NCI-H526 treated with DMSO at 0.1 percent for 48 hours (cell line): ENCODE data around the gene NPAS3.

ENCODE experiments used
- DNase-seq: peaks from one replicate; lab custom pipeline; 2025; lab: John Stamatoyannopoulos, UW

The NPAS3 gene

DNA sequence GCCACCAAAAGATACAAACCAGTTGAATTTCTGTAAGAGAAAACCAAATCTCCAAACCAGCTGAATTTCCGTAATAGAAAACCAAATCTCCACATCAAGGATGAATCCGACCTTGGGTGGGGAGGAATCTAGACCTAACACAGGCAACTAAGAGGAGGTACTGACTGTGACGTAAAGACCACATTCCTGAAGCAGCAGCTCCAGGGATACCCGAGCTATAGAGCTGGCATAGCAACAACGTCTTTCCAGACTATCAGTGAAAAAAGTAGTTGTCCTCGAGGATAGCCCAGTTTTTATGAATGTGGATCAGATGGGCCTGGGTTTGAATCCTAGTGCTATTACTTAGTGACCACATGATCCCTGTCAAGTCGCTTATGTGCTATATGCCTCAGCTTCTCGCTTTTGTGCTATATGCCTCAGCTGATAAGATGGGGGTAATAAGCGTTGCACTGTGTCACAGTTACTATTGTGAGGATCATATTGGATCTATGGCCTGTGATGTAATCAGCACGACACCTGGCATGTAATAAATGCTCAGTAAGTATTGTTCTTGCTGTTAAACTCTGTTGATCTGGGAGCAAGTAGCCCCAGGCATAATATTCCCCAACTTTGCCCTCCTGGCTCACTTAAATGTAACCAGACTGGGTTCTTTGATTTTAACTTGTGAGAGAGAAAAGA lies 898.4 kb downstream of the NPAS3 start:
- DNase-seq, result no peak

DNA sequence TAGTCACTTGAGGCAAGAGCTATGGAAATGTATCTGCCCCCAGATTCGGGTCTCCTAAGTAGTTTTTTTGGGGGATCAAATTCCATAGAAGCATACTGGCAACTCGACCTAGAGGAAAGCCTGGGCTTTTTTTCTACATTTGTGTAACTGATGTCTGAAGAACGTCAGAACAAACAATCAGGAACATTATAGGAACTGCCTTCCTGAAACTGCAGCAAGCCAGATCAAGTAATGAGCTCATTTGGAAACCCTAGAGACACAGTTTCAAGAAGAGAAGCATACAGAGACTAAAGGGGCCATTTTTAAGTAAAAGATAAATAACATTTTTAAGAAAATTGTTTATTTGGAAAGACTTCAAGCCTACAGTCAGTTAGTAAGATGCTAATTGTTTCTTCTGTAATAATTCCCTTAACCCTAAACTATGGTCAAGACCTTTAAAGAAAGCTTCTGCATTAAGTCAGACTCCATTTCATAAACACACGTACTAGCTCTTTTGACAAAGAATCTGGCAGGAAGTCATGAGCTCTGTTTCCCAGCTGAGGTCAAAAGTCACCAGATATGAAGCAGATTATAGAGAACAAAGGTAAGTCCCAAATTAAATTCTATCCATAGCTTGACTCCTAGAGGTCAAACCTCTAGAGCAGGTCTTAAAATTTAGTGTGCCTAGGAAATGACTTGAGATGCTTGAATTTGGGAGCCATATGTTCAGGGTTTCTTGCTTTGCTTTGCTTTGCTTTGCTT lies 899.4 kb downstream of the NPAS3 start:
- no peak for DNase-seq

DNA sequence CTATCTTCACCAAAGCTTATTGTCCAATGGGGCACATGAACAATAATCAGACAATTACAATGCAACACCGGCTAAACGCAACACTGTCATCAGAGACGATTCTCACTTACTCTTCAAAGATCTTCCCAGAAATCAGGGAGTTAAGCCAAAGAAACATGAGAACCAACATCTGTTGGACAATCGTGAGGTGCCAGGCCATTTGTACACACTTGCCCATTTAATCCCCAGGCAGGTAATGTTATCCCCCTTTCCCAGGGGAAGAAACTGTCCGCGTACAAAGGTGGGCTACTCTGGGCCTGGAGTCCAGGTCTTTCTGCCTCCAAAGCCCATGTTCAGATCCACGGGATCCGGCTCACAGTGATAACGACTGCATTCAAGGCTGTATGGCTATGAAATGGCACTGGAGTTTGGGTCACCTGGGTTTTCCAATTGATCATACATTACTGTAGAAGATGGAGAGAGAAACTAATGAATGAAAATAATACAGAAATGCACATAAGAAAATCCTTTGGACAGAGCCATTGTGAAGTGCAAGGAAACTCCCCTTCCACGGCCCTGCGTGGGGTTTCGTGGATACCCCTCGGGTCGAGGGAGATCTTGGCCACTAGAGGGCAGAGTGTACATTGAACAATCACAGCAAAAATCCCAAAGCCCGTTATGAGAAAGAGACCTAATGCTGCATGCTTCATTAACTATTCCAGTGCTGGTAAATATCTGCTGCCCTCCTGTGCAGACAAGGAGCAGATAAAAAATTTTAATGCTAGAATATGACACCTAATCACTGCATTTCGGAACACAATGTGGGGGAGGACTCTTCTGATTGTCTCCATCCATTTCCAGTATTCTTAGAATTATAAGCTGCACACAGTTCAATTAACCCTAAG lies 900.8 kb downstream of the NPAS3 start:
- peak; percentile 39 for DNase-seq

- no peak for DNase-seq
Measured at GRCh38 chr14:33840797-33841196, 902.1 kb downstream of the NPAS3 start.

DNA sequence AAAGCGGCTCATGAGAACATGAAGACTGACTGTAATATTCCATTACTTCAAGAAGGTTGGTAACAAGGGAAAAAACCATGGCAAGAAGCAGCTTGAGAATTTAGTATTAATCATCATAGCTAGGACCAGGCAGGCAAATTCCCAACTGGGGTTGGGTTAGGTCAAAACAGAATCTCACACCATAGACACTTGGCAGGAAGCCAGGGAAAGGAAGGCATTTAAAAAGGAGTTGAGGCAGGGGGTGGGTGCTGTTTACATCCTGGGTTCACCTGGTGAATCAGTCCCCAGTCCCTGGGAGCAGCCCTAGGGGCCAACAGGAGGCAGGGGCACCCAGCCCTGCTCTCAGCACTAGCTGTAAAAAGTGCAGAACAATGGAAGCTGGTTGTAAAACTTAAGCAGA lies 903.6 kb downstream of the NPAS3 start:
- DNase-seq, result peak; percentile 47

GRCh38 chr14:33844118-33844517 lies 905.4 kb downstream of the NPAS3 start:
- DNase-seq, result no peak

DNA sequence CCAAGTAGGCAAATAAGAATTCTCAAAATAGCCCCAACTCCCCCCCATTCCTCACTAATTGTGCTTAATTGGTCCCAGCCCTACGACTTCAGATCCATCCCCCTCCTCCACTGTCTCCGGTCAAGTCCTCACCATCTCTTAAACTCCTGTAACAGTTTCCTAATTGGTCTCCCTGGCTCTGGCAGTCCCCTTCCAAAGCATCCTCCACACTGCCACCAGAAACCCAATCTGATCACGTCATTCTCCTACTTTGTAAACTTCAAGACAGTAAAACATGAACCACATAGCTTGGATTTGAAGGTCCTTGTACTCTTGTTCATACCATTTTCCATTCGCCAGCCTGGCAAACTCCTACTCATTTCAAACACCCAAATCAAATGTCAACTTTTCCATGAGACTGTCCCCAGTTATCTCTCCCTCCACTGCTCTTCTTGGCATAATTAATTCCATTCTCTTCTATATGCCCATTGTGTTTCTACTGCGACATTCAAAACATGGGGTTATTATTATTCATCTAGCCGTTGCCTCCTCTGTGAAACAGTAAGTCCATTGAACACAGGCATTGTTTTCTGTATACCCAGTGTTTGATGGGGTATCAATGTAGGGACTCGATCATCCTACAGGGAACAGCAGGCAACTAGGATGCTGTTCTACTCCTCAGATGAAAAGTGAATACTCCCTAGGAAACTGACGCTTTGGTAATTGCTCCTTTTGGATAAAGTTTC lies 907.6 kb downstream of the NPAS3 start:
- DNase-seq, result peak; percentile 92

- peak; percentile 27 for DNase-seq
Measured at GRCh38 chr14:33847066-33847465, 908.4 kb downstream of the NPAS3 start.

GRCh38 chr14:33848009-33848408 lies 909.3 kb downstream of the NPAS3 start:
- DNase-seq, result no peak

- DNase-seq, result peak; percentile 94
Measured at GRCh38 chr14:33848706-33849454, 910.2 kb downstream of the NPAS3 start.

- DNase-seq, result no peak
Measured at GRCh38 chr14:33849455-33849801, 910.7 kb downstream of the NPAS3 start.

- no peak for DNase-seq
Measured at GRCh38 chr14:33850826-33851225, 912.1 kb downstream of the NPAS3 start.

DNA sequence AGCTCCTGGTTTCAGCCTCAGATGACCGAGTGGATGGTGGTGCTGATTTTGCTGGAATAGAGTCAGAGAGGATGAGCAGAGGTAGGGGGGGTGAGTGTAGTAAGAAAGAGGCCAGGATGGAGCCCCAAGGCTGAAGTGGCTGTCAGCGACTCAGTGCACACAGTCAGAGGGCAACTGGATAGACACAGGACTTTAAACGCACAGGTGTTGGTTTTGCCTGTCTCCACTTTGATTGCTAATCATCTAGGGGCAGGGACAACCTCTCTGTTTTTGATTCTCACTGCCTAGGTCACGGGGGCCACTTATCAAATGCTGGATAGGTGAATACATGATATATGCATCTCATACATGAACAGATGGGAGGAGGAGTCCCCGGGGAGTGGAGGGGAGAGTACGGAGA lies 912.7 kb downstream of the NPAS3 start:
- DNase-seq, result peak; percentile 86

DNA sequence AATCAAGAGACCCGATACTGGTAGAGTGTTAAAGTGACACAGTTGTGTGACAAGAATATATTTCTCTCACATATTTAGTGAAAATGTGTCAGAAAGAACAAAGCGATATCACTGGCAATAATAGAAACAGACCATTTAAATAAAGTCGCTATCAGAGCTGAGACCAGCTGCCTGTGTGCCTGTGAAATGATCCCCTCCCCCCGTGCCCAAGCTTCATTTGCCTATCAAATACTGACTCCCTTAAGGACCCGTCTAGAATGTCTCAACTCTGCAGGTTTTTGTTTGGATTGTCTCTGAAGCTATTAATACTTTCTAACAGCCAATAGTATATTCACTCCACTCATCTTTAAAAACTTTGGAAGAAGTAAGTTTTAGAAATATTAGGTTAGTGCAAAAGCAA lies 913.3 kb downstream of the NPAS3 start:
- DNase-seq, result peak; percentile 97
